Measurements from ENCODE around the gene LNX2. TPM values are rescaled to one million over a fixed set of nuclear protein-coding genes. Genes with fewer than 3 reads are reported as not detected.

Gene LNX2
- total RNA-seq, 1 experiment from 2014 or later, result 12.3 TPM

GRCh38 chr13:27569405-27569804, 50.9 kb downstream of the LNX2 start:
- CTCF ChIA-PET, result no interaction called here
- intact Hi-C loops (cut with micrococcal nuclease), result no loop called here
- POLR2A ChIA-PET, result interaction anchor here (0.8 kb wide), 1 partner anchor 52 kb away, joined by 3 read pairs; no protein-coding TSS in a partner anchor
- Mint-ChIP-seq H3K27ac (ENCODE audit: low read depth, unreplicated experiment) (no peak overlapping the region), H3K4me3 (ENCODE audit: unreplicated experiment) (no peak overlapping the region), H3K36me3 (ENCODE audit: insufficient read depth, unreplicated experiment) (peaks cover 6% of the 10 kb centered on the region), H3K27me3 (ENCODE audit: insufficient read depth, unreplicated experiment) (no peaks in the 10 kb centered on the region), H3K4me1 (ENCODE audit: insufficient read depth, unreplicated experiment) (peaks cover 12% of the 10 kb centered on the region), H3K9me3 (ENCODE audit: unreplicated experiment) (peaks cover 2% of the 10 kb centered on the region)
- peak; percentile 9 for DNase-seq (ENCODE audit: unreplicated experiment)
- TF ChIP-seq CTCF (IDR thresholded peaks at IDR 0.05; ENCODE audit: unreplicated experiment), result no peak
- no TSS peak for BruUV-seq (replicated peaks)

- BruUV-seq (replicated peaks), result no TSS peak
- H3K36me3 Mint-ChIP-seq (ENCODE audit: insufficient read depth, unreplicated experiment), result peaks cover 17% of the 10 kb centered on the region
- intact Hi-C loops (cut with micrococcal nuclease), result no loop called here
- H3K4me3 Mint-ChIP-seq (ENCODE audit: unreplicated experiment), result no peak overlapping the region
- no peaks in the 10 kb centered on the region for H3K27me3 Mint-ChIP-seq (ENCODE audit: insufficient read depth, unreplicated experiment)
- no peak overlapping the region for H3K27ac Mint-ChIP-seq (ENCODE audit: low read depth, unreplicated experiment)
- no peak for DNase-seq (ENCODE audit: unreplicated experiment)
- no peak for TF ChIP-seq CTCF (IDR thresholded peaks at IDR 0.05; ENCODE audit: unreplicated experiment)
- H3K9me3 Mint-ChIP-seq (ENCODE audit: unreplicated experiment), result no peaks in the 10 kb centered on the region
- ChIA-PET CTCF (interaction anchor here (0.5 to 3.3 kb wide), 5 partner anchors 9 to 261 kb away, joined by 3 to 9 read pairs (median 3); no protein-coding TSS in a partner anchor), POLR2A (no interaction called here)
- no peaks in the 10 kb centered on the region for H3K4me1 Mint-ChIP-seq (ENCODE audit: insufficient read depth, unreplicated experiment)
Observed at GRCh38 chr13:27565818-27566217, 54.5 kb downstream of the LNX2 start.

- no peaks in the 10 kb centered on the region for H3K4me1 Mint-ChIP-seq (ENCODE audit: insufficient read depth, unreplicated experiment)
- H3K27ac Mint-ChIP-seq (ENCODE audit: low read depth, unreplicated experiment), result no peak overlapping the region
- CTCF ChIA-PET, result interaction anchor here (0.5 to 0.8 kb wide), 2 partner anchors 13 to 264 kb away, joined by 3 to 4 read pairs; no protein-coding TSS in a partner anchor
- intact Hi-C loops (cut with micrococcal nuclease), result no loop called here
- BruUV-seq (replicated peaks), result no TSS peak
- no peaks in the 10 kb centered on the region for H3K27me3 Mint-ChIP-seq (ENCODE audit: insufficient read depth, unreplicated experiment)
- no peak for TF ChIP-seq CTCF (IDR thresholded peaks at IDR 0.05; ENCODE audit: unreplicated experiment)
- no peaks in the 10 kb centered on the region for H3K9me3 Mint-ChIP-seq (ENCODE audit: unreplicated experiment)
- H3K4me3 Mint-ChIP-seq (ENCODE audit: unreplicated experiment), result no peak overlapping the region
- POLR2A ChIA-PET, result no interaction called here
- DNase-seq (ENCODE audit: unreplicated experiment), result no peak
- H3K36me3 Mint-ChIP-seq (ENCODE audit: insufficient read depth, unreplicated experiment), result peaks cover 17% of the 10 kb centered on the region
Observed at GRCh38 chr13:27562457-27562856, 57.9 kb downstream of the LNX2 start.

GRCh38 chr13:27559719-27560118, 60.6 kb downstream of the LNX2 start:
- ChIA-PET POLR2A (interaction anchor here (5.2 kb wide), 1 partner anchor 60 kb away, joined by 41 read pairs; the partner anchor contains the start of genes LNX2 and POLR1D), CTCF (interaction anchor here (0.6 to 1.4 kb wide), 2 partner anchors 16 to 27 kb away, joined by 4 read pairs; no protein-coding TSS in a partner anchor)
- Mint-ChIP-seq H3K4me1 (ENCODE audit: insufficient read depth, unreplicated experiment) (peaks cover 10% of the 10 kb centered on the region), H3K27ac (ENCODE audit: low read depth, unreplicated experiment) (no peak overlapping the region), H3K27me3 (ENCODE audit: insufficient read depth, unreplicated experiment) (no peaks in the 10 kb centered on the region), H3K36me3 (ENCODE audit: insufficient read depth, unreplicated experiment) (peaks cover 34% of the 10 kb centered on the region), H3K4me3 (ENCODE audit: unreplicated experiment) (no peak overlapping the region), H3K9me3 (ENCODE audit: unreplicated experiment) (no peaks in the 10 kb centered on the region)
- no peak for DNase-seq (ENCODE audit: unreplicated experiment)
- TF ChIP-seq CTCF (IDR thresholded peaks at IDR 0.05; ENCODE audit: unreplicated experiment), result no peak
- intact Hi-C loops (cut with micrococcal nuclease), result no loop called here
- no TSS peak for BruUV-seq (replicated peaks)

Measured in MCF 10A (cell line).